Measurements from ENCODE around the gene SAP25. TPM values are rescaled to one million over a fixed set of nuclear protein-coding genes. Genes with fewer than 3 reads are reported as not detected.

The SAP25 gene
- total RNA-seq, 1 donor from 2014 or later: 1.9 TPM

- Histone ChIP-seq H3K79me2 (ENCODE audit: insufficient read depth, low read length) (peaks cover 6% of the 10 kb centered on the region), H3K36me3 (ENCODE audit: insufficient read depth, low read length) (peaks cover 10% of the 10 kb centered on the region), H2AFZ (ENCODE audit: low read depth, low read length) (no peak overlapping the region), H3K4me3 (ENCODE audit: insufficient read depth, low read depth, low read length) (no peak overlapping the region), H4K20me1 (ENCODE audit: insufficient read depth, low read length) (peaks cover 14% of the 10 kb centered on the region), H3K4me1 (ENCODE audit: insufficient read depth, low read length) (peaks cover 12% of the 10 kb centered on the region), H3K9ac (ENCODE audit: low read length) (no peak overlapping the region), H3K27me3 (ENCODE audit: insufficient read depth, low read length) (no peaks in the 10 kb centered on the region), H3K9me3 (ENCODE audit: insufficient read depth, low read depth, low read length) (no peaks in the 10 kb centered on the region), H3K27ac (ENCODE audit: low read depth, low read length) (no peak overlapping the region), H3K4me2 (ENCODE audit: low read length) (no peak overlapping the region)
- Mint-ChIP-seq H3K4me1 (ENCODE audit: low read depth, unreplicated experiment) (peaks cover 6% of the 10 kb centered on the region), H3K4me3 (ENCODE audit: unreplicated experiment) (no peak overlapping the region), H3K27me3 (ENCODE audit: low read depth, unreplicated experiment) (peaks cover 3% of the 10 kb centered on the region), H3K36me3 (ENCODE audit: low read depth, unreplicated experiment) (peaks cover 9% of the 10 kb centered on the region), H3K27ac (ENCODE audit: unreplicated experiment) (no peak overlapping the region), H3K9me3 (ENCODE audit: unreplicated experiment) (no peaks in the 10 kb centered on the region)
- no peak for DNase-seq (ENCODE audit: low read depth)
- TF ChIP-seq EZH2 (IDR thresholded peaks at IDR 0.05; ENCODE audit: insufficient read depth, low read length) (no peak), CTCF (IDR thresholded peaks at IDR 0.05; ENCODE audit: insufficient read depth, low read depth, low read length) (no peak)
- FAIRE-seq: no peak
Measured at GRCh38 chr7:100575746-100576383, 2.2 kb upstream of the SAP25 start.

- no peak overlapping the region for H3K4me2 ChIP-seq (ENCODE audit: low read length)
- H3K36me3 Mint-ChIP-seq (ENCODE audit: low read depth, unreplicated experiment): peaks cover 9% of the 10 kb centered on the region
- H3K4me1 ChIP-seq (ENCODE audit: insufficient read depth, low read length): peaks cover 15% of the 10 kb centered on the region
- H3K9me3 ChIP-seq (ENCODE audit: insufficient read depth, low read depth, low read length): no peaks in the 10 kb centered on the region
- no peak overlapping the region for H3K27ac ChIP-seq (ENCODE audit: low read depth, low read length)
- H3K79me2 ChIP-seq (ENCODE audit: insufficient read depth, low read length): no peaks in the 10 kb centered on the region
- no peak for DNase-seq (ENCODE audit: low read depth)
- H2AFZ ChIP-seq (ENCODE audit: low read depth, low read length): no peak overlapping the region
- no peak for FAIRE-seq
- peaks cover 6% of the 10 kb centered on the region for H3K4me1 Mint-ChIP-seq (ENCODE audit: low read depth, unreplicated experiment)
- H3K27me3 ChIP-seq (ENCODE audit: insufficient read depth, low read length): no peaks in the 10 kb centered on the region
- no peak overlapping the region for H3K27ac Mint-ChIP-seq (ENCODE audit: unreplicated experiment)
- no peak overlapping the region for H3K4me3 Mint-ChIP-seq (ENCODE audit: unreplicated experiment)
- TF ChIP-seq EZH2 (IDR thresholded peaks at IDR 0.05; ENCODE audit: insufficient read depth, low read length) (no peak), CTCF (IDR thresholded peaks at IDR 0.05; ENCODE audit: insufficient read depth, low read depth, low read length) (no peak)
- H3K9ac ChIP-seq (ENCODE audit: low read length): no peak overlapping the region
- peaks cover 8% of the 10 kb centered on the region for H4K20me1 ChIP-seq (ENCODE audit: insufficient read depth, low read length)
- H3K27me3 Mint-ChIP-seq (ENCODE audit: low read depth, unreplicated experiment): peaks cover 3% of the 10 kb centered on the region
- peaks cover 3% of the 10 kb centered on the region for H3K36me3 ChIP-seq (ENCODE audit: insufficient read depth, low read length)
- no peak overlapping the region for H3K4me3 ChIP-seq (ENCODE audit: insufficient read depth, low read depth, low read length)
- H3K9me3 Mint-ChIP-seq (ENCODE audit: unreplicated experiment): no peaks in the 10 kb centered on the region
Measured at GRCh38 chr7:100575206-100575631, 1.5 kb upstream of the SAP25 start.

Data from astrocyte (in vitro differentiated cells and primary cell).